GM19043 (cell line): Measurements from ENCODE around the gene CALM3.

Source experiments
- ATAC-seq: cut with Tn5 transposase; IDR thresholded peaks from one replicate; pipeline ENCODE4 v1.9.1; 2021; ENCODE audit warnings: low read depth; ENCODE audit not compliant: unreplicated experiment

Gene CALM3

GRCh38 chr19:46634045-46634655 lies 33.0 kb downstream of the CALM3 start:
- ATAC-seq: no peak

GRCh38 chr19:46634656-46635218 lies 33.6 kb downstream of the CALM3 start:
- no peak for ATAC-seq

GRCh38 chr19:46635920-46636761 lies 35.0 kb downstream of the CALM3 start, which contains the start of gene GNG8:
GNG8 (minus strand) TSS chr19:46636202; CDS start chr19:46634682, 1,520 bp downstream.
- no peak for ATAC-seq

GRCh38 chr19:46637224-46637623 lies 36.1 kb downstream of the CALM3 start:
- ATAC-seq: no peak

GRCh38 chr19:46639358-46640182 lies 38.4 kb downstream of the CALM3 start:
- ATAC-seq: no peak

- ATAC-seq: no peak
Observed at GRCh38 chr19:46640656-46641055, 39.5 kb downstream of the CALM3 start.

GRCh38 chr19:46644720-46645119 lies 43.6 kb downstream of the CALM3 start:
- no peak for ATAC-seq

GRCh38 chr19:46646402-46646801 lies 45.3 kb downstream of the CALM3 start:
- ATAC-seq: no peak

GRCh38 chr19:46648060-46648960 lies 47.2 kb downstream of the CALM3 start:
- ATAC-seq: no peak

GRCh38 chr19:46648961-46649960 lies 48.1 kb downstream of the CALM3 start:
- no peak for ATAC-seq

- ATAC-seq: no peak
Observed at GRCh38 chr19:46650445-46650844, 49.3 kb downstream of the CALM3 start.

GRCh38 chr19:46654621-46655152 lies 53.6 kb downstream of the CALM3 start:
- no peak for ATAC-seq

- ATAC-seq: no peak
Observed at GRCh38 chr19:46656541-46656940, 55.4 kb downstream of the CALM3 start.

GRCh38 chr19:46659151-46660007 lies 58.2 kb downstream of the CALM3 start:
- no peak for ATAC-seq

- no peak for ATAC-seq
Observed at GRCh38 chr19:46660008-46660517, 58.9 kb downstream of the CALM3 start.
